H1 (cell line): ENCODE measurements around the gene ANKRD11. TPM values are rescaled to one million over a fixed set of nuclear protein-coding genes. Genes with fewer than 3 reads are reported as not detected.

Experiments
- CTCF ChIA-PET: fragments of 300-600 bp; sonication (Branson Sonifier 250); formaldehyde crosslinking; loops from one replicate; lab custom pipeline; 2021; ENCODE audit not compliant: partially characterized antibody; lab: Charles Lee
- POLR2A ChIA-PET: fragments of 300-600 bp; sonication (Branson Sonifier 250); formaldehyde crosslinking; loops from one replicate; lab custom pipeline; 2021; ENCODE audit warnings: inconsistent platforms; ENCODE audit not compliant: partially characterized antibody; lab: Charles Lee
- DNase-seq, 2 experiments: peaks; one replicate each; pipeline versions ENCODE4 v3.0.0 to v3.0.0-alpha.2; 2010 to 2022; ENCODE audit warnings: low spot score in 2 of 2, low read depth in 1 of 2, mixed read lengths in 1 of 2
- FAIRE-seq: peaks from 2 replicates; lab custom pipeline; 2011; peaks lifted over from hg19 to GRCh38; lab: Jason Lieb, UNC
- H2AFZ ChIP-seq: 2 replicates; pipeline ENCODE4 v1.8.1; 2012; ENCODE audit warnings: low read length, inconsistent platforms
- H2AK5ac ChIP-seq: 2 replicates; pipeline ENCODE4 v1.6.1; 2013; ENCODE audit warnings: low read depth, low read length
- H2BK120ac ChIP-seq: replicated peaks from 2 replicates; pipeline ENCODE3; 2013; ENCODE audit warnings: low read depth, low read length, inconsistent platforms
- H2BK12ac ChIP-seq: 2 replicates; pipeline ENCODE4 v1.6.1; 2013; ENCODE audit warnings: low read depth, low read length
- H2BK15ac ChIP-seq: 2 replicates; pipeline ENCODE4 v1.6.1; 2013; ENCODE audit warnings: low read length
- H2BK20ac ChIP-seq: 2 replicates; pipeline ENCODE4 v1.6.1; 2013; ENCODE audit warnings: low read length
- H2BK5ac ChIP-seq: 2 replicates; pipeline ENCODE4 v1.6.1; 2013; ENCODE audit warnings: low read depth, low read length
- H3K14ac ChIP-seq: 2 replicates; pipeline ENCODE4 v1.6.1; 2013; ENCODE audit warnings: inconsistent platforms; ENCODE audit not compliant: insufficient read length
- H3K18ac ChIP-seq: 2 replicates; pipeline ENCODE4 v1.6.1; 2013; ENCODE audit warnings: low read length; ENCODE audit errors: extremely low read depth
- H3K23ac ChIP-seq: 2 replicates; pipeline ENCODE4 v1.6.1; 2013; ENCODE audit warnings: inconsistent platforms; ENCODE audit not compliant: insufficient read length
- H3K23me2 ChIP-seq: 2 replicates; pipeline ENCODE4 v1.6.1; 2013; ENCODE audit warnings: low read depth, low read length
- H3K27ac ChIP-seq: 2 replicates; pipeline ENCODE4 v1.6.1; 2011; ENCODE audit warnings: low read depth, low read length, inconsistent platforms
- H3K27me3 ChIP-seq, 4 experiments: replicated peaks in 1 of 4; 1 replicate in 1 of 4; 2 replicates in 3 of 4; pipeline versions ENCODE4 v1.6.1 to v1.8.1; 2011 to 2013; ENCODE audit warnings: low read length in 3 of 4, mild to moderate bottlenecking in 3 of 4, inconsistent platforms in 2 of 4, mixed read lengths in 2 of 4, moderate library complexity in 1 of 4; ENCODE audit not compliant: control insufficient read depth in 3 of 4, insufficient read depth in 3 of 4; ENCODE audit errors: extremely low read depth in 1 of 4
- H3K36me3 ChIP-seq, 4 experiments: 2 replicates each; pipeline versions ENCODE4 v1.6.1 to v1.8.1; 2011 to 2013; ENCODE audit warnings: mild to moderate bottlenecking in 4 of 4, low read length in 3 of 4, moderate library complexity in 2 of 4, control low read depth in 1 of 4, inconsistent platforms in 1 of 4; ENCODE audit not compliant: insufficient read depth in 4 of 4, control insufficient read depth in 2 of 4
- H3K4ac ChIP-seq: replicated peaks from 2 replicates; pipeline ENCODE3; 2013; ENCODE audit warnings: low read length, low read depth, mixed read lengths, inconsistent platforms; ENCODE audit not compliant: insufficient read length
- H3K4me1 ChIP-seq, 4 experiments: replicated peaks in 1 of 4; 1 replicate in 1 of 4; 2 replicates in 3 of 4; pipeline versions ENCODE4 v1.6.1 to v1.8.1; 2011 to 2013; ENCODE audit warnings: low read length in 3 of 4, inconsistent platforms in 2 of 4, mixed read lengths in 1 of 4; ENCODE audit not compliant: insufficient read depth in 4 of 4, control insufficient read depth in 3 of 4
- H3K4me2 ChIP-seq, 2 experiments: 2 replicates each; pipeline versions ENCODE4 v1.6.1 to v1.8.1; 2011 to 2013; ENCODE audit warnings: low read depth in 2 of 2, low read length in 2 of 2, control low read depth in 1 of 2, inconsistent platforms in 1 of 2, mild to moderate bottlenecking in 1 of 2; ENCODE audit not compliant: insufficient read depth in 1 of 2
- H3K4me3 ChIP-seq, 4 experiments: fragments of 200-600, 300-600 bp in 1 of 4; sonication (generic), shearing (Covaris generic), sonication (Bioruptor Twin) in 1 of 4; 2 replicates each; pipeline versions ENCODE4 v1.5.1 to v1.8.1; 2011 to 2016; ENCODE audit warnings: low read length in 4 of 4, low read depth in 3 of 4, control low read depth in 2 of 4, inconsistent platforms in 2 of 4, mild to moderate bottlenecking in 2 of 4, mixed read lengths in 1 of 4, moderate library complexity in 1 of 4; ENCODE audit not compliant: insufficient read depth in 2 of 4; ENCODE audit errors: extremely low read depth in 1 of 4
- H3K56ac ChIP-seq: replicated peaks from 2 replicates; pipeline ENCODE3; 2013; ENCODE audit warnings: low read depth, mild to moderate bottlenecking, mixed read lengths, low read length, inconsistent platforms; ENCODE audit not compliant: insufficient read length
- H3K79me1 ChIP-seq: 2 replicates; pipeline ENCODE4 v1.6.1; 2013; ENCODE audit warnings: low read depth, low read length, control low read depth
- H3K79me2 ChIP-seq, 2 experiments: 2 replicates each; pipeline versions ENCODE4 v1.6.1 to v1.8.1; 2012 to 2013; ENCODE audit warnings: low read length in 2 of 2, mild to moderate bottlenecking in 2 of 2, inconsistent platforms in 1 of 2; ENCODE audit not compliant: insufficient read depth in 2 of 2, control insufficient read depth in 1 of 2
- H3K9ac ChIP-seq, 4 experiments: replicated peaks in 1 of 4; 1 replicate in 1 of 4; 2 replicates in 3 of 4; pipeline versions ENCODE4 v1.6.1 to v1.8.1; 2011 to 2013; ENCODE audit warnings: low read depth in 3 of 4, low read length in 3 of 4, control low read depth in 2 of 4, mild to moderate bottlenecking in 2 of 4, moderate library complexity in 2 of 4, inconsistent platforms in 1 of 4; ENCODE audit errors: extremely low read depth in 1 of 4
- H3K9me3 ChIP-seq, 2 experiments: 2 replicates each; pipeline versions ENCODE4 v1.6.1 to v1.8.1; 2012 to 2013; ENCODE audit warnings: mild to moderate bottlenecking in 2 of 2, moderate library complexity in 2 of 2, control low read depth in 1 of 2, inconsistent platforms in 1 of 2, low read depth in 1 of 2, low read length in 1 of 2, mixed read lengths in 1 of 2; ENCODE audit not compliant: insufficient read depth in 2 of 2
- H4K20me1 ChIP-seq, 2 experiments: replicated peaks in 1 of 2; 2 replicates each; pipeline versions ENCODE3 to v1.8.1; 2011 to 2013; ENCODE audit warnings: inconsistent platforms in 2 of 2, low read length in 2 of 2, mild to moderate bottlenecking in 1 of 2; ENCODE audit not compliant: insufficient read depth in 2 of 2, control insufficient read depth in 1 of 2
- H4K5ac ChIP-seq: 2 replicates; pipeline ENCODE4 v1.6.1; 2013; ENCODE audit warnings: low read length, low read depth, mixed read lengths, inconsistent platforms; ENCODE audit not compliant: insufficient read length
- H4K8ac ChIP-seq: 2 replicates; pipeline ENCODE4 v1.8.0; 2013; ENCODE audit warnings: mild to moderate bottlenecking, moderate library complexity, low read length, inconsistent platforms; ENCODE audit not compliant: insufficient read depth; ENCODE audit errors: extremely low read depth
- H4K91ac ChIP-seq: replicated peaks from 2 replicates; pipeline ENCODE3; 2013; ENCODE audit warnings: low read length, mixed read lengths, inconsistent platforms; ENCODE audit not compliant: insufficient read length
- ATF3 ChIP-seq: IDR thresholded peaks from 2 replicates; pipeline ENCODE4 v1.6.1; 2011; ENCODE audit warnings: low read depth, mild to moderate bottlenecking, low read length; ENCODE audit not compliant: insufficient read depth
- BACH1 ChIP-seq: IDR thresholded peaks from 2 replicates; pipeline ENCODE4 v1.6.1; 2012; ENCODE audit warnings: low read length, improper control_type of control experiment
- BCL11A ChIP-seq, 2 experiments: IDR thresholded peaks; one replicate each; pipeline ENCODE4 v1.6.1; 2011; ENCODE audit warnings: low read depth in 2 of 2, low read length in 2 of 2, mild to moderate bottlenecking in 2 of 2
- CTBP2 ChIP-seq: IDR thresholded peaks from 2 replicates; pipeline ENCODE4 v1.7.0; 2011; ENCODE audit warnings: borderline replicate concordance, mild to moderate bottlenecking, moderate library complexity, mixed read lengths, low read length; ENCODE audit not compliant: insufficient read depth, insufficient read length
- CTCF ChIP-seq, 3 experiments: IDR thresholded peaks; 1 replicate in 2 of 3; 2 replicates in 1 of 3; pipeline versions ENCODE4 v1.5.1 to v1.6.1; 2011; ENCODE audit warnings: low read length in 3 of 3, mild to moderate bottlenecking in 3 of 3, inconsistent platforms in 2 of 3, low read depth in 1 of 3, moderate library complexity in 1 of 3; ENCODE audit not compliant: insufficient read depth in 1 of 3; ENCODE audit errors: control extremely low read depth in 1 of 3
- GABPA ChIP-seq: IDR thresholded peaks from 2 replicates; pipeline ENCODE4 v1.6.1; 2011; ENCODE audit warnings: mild to moderate bottlenecking, low read length, moderate library complexity, borderline replicate concordance; ENCODE audit not compliant: insufficient read depth
- JUND ChIP-seq: IDR thresholded peaks from 2 replicates; pipeline ENCODE4 v1.6.1; 2011; ENCODE audit warnings: mild to moderate bottlenecking, improper control_type of control experiment, low read length
- SIN3A ChIP-seq, 2 experiments: IDR thresholded peaks in 1 of 2; conservative IDR thresholded peaks in 1 of 2; 2 replicates each; pipeline ENCODE4 v1.6.1; 2011 to 2012; ENCODE audit warnings: low read length in 2 of 2, improper control_type of control experiment in 1 of 2, low read depth in 1 of 2, mild to moderate bottlenecking in 1 of 2
- SIRT6 ChIP-seq: IDR thresholded peaks from one replicate; pipeline ENCODE4 v1.7.1; 2012; ENCODE audit warnings: low read length, inconsistent platforms
- SUZ12 ChIP-seq: fragments of 200-600 bp; sonication (generic); IDR thresholded peaks from 2 replicates; pipeline ENCODE4 v1.6.1; 2012; ENCODE audit warnings: mild to moderate bottlenecking, inconsistent platforms, low read length, moderate library complexity, mixed read lengths
- WGBS, 2 experiments: shearing (Covaris generic) in 1 of 2; methylation state at CpG; one replicate each; pipeline versions ENCODE4 v1.1.6 to v1.1.7; 2013 to 2015; ENCODE audit warnings: low lambda C conversion rate in 2 of 2, mixed read lengths in 2 of 2, inconsistent platforms in 1 of 2, low coverage in 1 of 2, missing lambda C conversion rate in 1 of 2; ENCODE audit not compliant: insufficient replicate concordance in 2 of 2, insufficient coverage in 1 of 2, insufficient read length in 1 of 2; ENCODE audit errors: extremely low coverage in 1 of 2, missing lambda C conversion rate in 1 of 2; 5-methylcytosine and 5-hydroxymethylcytosine counted together
- polyA plus RNA-seq, 7 experiments: library from polyadenylated mRNA; depleted of rRNA in 3 of 7; stranded (reverse) in 5 of 7; unstranded in 2 of 7; fragments of >200 nt in 5 of 7; fragments of 200-250 nt in 2 of 7; gene quantifications; 1 replicate in 5 of 7; 2 replicates in 1 of 7; 4 replicates in 1 of 7; pipeline versions ENCODE4 v1.2.1 to v1.2.3, GENCODE V29; 2011 to 2013; ENCODE audit warnings: missing spikeins in 2 of 7, mixed read lengths in 2 of 7
- total RNA-seq: library from RNA; stranded (reverse); fragmentation: NEBNext Ultra II Directional; extraction: Animal tissue kit (Norgen Biotek cat#: 25700); gene quantifications from 2 replicates; pipeline ENCODE4 v1.2.1, GENCODE V29; 2021

The ANKRD11 gene
- total and polyA plus RNA-seq, 2 of the 8 experiments (the other 6 are each of a cell fraction or from before 2014, with no cell fraction given), result 46.5 to 142 TPM

DNA sequence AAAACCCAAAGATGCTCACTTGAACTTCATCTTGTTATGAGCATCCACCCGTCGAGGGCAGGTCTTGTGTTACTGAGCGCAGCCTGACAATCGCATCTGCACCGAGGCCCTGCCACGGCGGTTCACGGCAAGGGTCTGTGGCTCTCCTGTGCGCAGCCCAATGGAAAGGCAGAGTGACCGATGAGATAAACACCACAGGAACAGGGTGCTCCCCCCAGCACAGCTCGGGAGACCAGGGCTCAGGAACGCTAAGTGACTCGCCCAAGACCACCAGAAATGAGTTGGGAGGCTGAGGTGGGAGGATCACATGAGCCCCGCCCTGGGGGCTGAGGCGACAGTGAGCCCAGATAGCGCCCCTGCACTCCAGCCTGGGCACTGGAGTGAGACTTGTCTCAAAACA is 134.7 kb downstream of the ANKRD11 start:
- DNase-seq (no peak), FAIRE-seq (no peak)
- H4K20me1 ChIP-seq, result peaks cover 49 to 59% of the 10 kb centered on the region in 2 experiments
- peaks cover 23% of the 10 kb centered on the region for H3K79me1 ChIP-seq
- no peak overlapping the region for H3K4ac ChIP-seq
- no peak overlapping the region for H4K91ac ChIP-seq
- WGBS, 2 experiments, result 87% methylated on average over 16 of the region's 16 CpGs; no CpG with 5 or more reads in 1 of the 2 experiments
- H3K9ac ChIP-seq, result no peak overlapping the region
- H2AK5ac ChIP-seq, result no peak overlapping the region
- H3K14ac ChIP-seq, result no peak overlapping the region
- H3K4me2 ChIP-seq, result no peak overlapping the region
- no peak overlapping the region for H3K23ac ChIP-seq
- no peak overlapping the region for H2BK15ac ChIP-seq
- H3K27me3 ChIP-seq, result no peaks in the 10 kb centered on the region
- H3K4me3 ChIP-seq, result no peak overlapping the region
- ChIA-PET POLR2A (no interaction called here), CTCF (interaction anchor here (1.4 to 2.9 kb wide), 6 partner anchors 10 to 62 kb away, joined by 3 to 20 read pairs (median 6); no protein-coding TSS in a partner anchor)
- no peaks in the 10 kb centered on the region for H3K9me3 ChIP-seq
- no peaks in the 10 kb centered on the region; a peak in 1 of 8 replicates for H3K36me3 ChIP-seq
- peaks cover 15 to 98% of the 10 kb centered on the region in 2 experiments for H3K79me2 ChIP-seq
- H3K27ac ChIP-seq, result no peak overlapping the region
- no peak overlapping the region for H3K18ac ChIP-seq
- no peak overlapping the region for H4K5ac ChIP-seq
- H2AFZ ChIP-seq, result no peak overlapping the region
- no peak overlapping the region for H2BK5ac ChIP-seq
- H2BK20ac ChIP-seq, result no peak overlapping the region
- H3K56ac ChIP-seq, result no peak overlapping the region
- peaks cover 2 to 17% (median 3%) of the 10 kb centered on the region in 4 experiments; a peak in 6 of 7 replicates for H3K4me1 ChIP-seq
- H2BK120ac ChIP-seq, result no peak overlapping the region
- no peak overlapping the region for H2BK12ac ChIP-seq
- no peaks in the 10 kb centered on the region for H3K23me2 ChIP-seq
- no peak overlapping the region; the same call in 1 of the 2 replicates for H4K8ac ChIP-seq
- TF ChIP-seq CTCF (IDR thresholded peaks at IDR 0.05; ENCODE audit: control extremely low read depth in 1 of 3, insufficient read depth in 1 of 3, low read depth in 1 of 3, low read length in 3 of 3), result no peak
- no peak for TF ChIP-seq ATF3
- no peak for TF ChIP-seq SUZ12
- TF ChIP-seq CTBP2, result no peak
- TF ChIP-seq SIRT6, result no peak
- TF ChIP-seq BACH1, result no peak
- TF ChIP-seq BCL11A (IDR thresholded peaks at IDR 0.05; ENCODE audit: low read depth in 2 of 2, low read length in 2 of 2), result no peak
- TF ChIP-seq GABPA, result no peak
- no peak for TF ChIP-seq JUND
- TF ChIP-seq SIN3A (conservative IDR thresholded peaks at IDR 0.05 in 1 of 2, IDR thresholded peaks at IDR 0.05 in 1 of 2; ENCODE audit: low read depth in 1 of 2, low read length in 2 of 2), result no peak
